Measurements from ENCODE around the gene SCD5. TPM values are rescaled to one million over a fixed set of nuclear protein-coding genes. Genes with fewer than 3 reads are reported as not detected.

Gene SCD5
- total and polyA plus RNA-seq, 2 of the 13 experiments (the other 11 are each of a cell fraction or from before 2014, with no cell fraction given), result not detected

- 17% methylated on average over 1 of the region's 1 CpG for WGBS (ENCODE audit: low lambda C conversion rate)
- Histone ChIP-seq H4K20me1 (ENCODE audit: insufficient read depth, low read length) (no peaks in the 10 kb centered on the region), H3K4me2 (ENCODE audit: low read depth, low read length) (no peak overlapping the region), H3K27me3 (ENCODE audit: control insufficient read depth in 1 of 2, insufficient read depth in 2 of 2, low read length in 2 of 2) (peaks cover 0 to 3% of the 10 kb centered on the region in 2 experiments; a peak in 1 of 5 replicates), H3K79me2 (ENCODE audit: insufficient read depth, low read length) (no peaks in the 10 kb centered on the region), H3K36me3 (replicated peaks in 1 of 2; ENCODE audit: control insufficient read depth in 1 of 2, insufficient read depth in 2 of 2, low read length in 2 of 2) (no peaks in the 10 kb centered on the region), H3K4me3 (replicated peaks in 1 of 3; ENCODE audit: insufficient read depth in 1 of 3, low read depth in 2 of 3, low read length in 3 of 3) (no peak overlapping the region), H2AFZ (ENCODE audit: low read length) (no peak overlapping the region), H3K9ac (ENCODE audit: insufficient read depth, low read depth, low read length) (no peak overlapping the region), H3K27ac (ENCODE audit: extremely low read length, insufficient read depth, low read length) (no peak overlapping the region), H3K9me3 (ENCODE audit: low read length) (no peaks in the 10 kb centered on the region), H3K4me1 (ENCODE audit: insufficient read depth, low read length) (peaks cover 19% of the 10 kb centered on the region)
- ChIA-PET CTCF (ENCODE audit: low intra/inter-chr PET ratio, low total read pairs) (no interaction called here), POLR2A (no interaction called here)
- no peak for DNase-seq (ENCODE audit: low spot score)
- in situ Hi-C loops (cut with HindIII; ENCODE audit: extremely low pct_ligation_motif_present, low pct_unique_long_range_greater_than_20kb), result no loop called here
- no TSS peak for BruUV-seq (replicated peaks)
- no peak for ATAC-seq
- FAIRE-seq, result no peak
- intact Hi-C loops (cut with micrococcal nuclease; ENCODE audit: unreplicated experiment), result no loop called here
- no peak for TF ChIP-seq ONECUT2 (CRISPR knock-in tag; IDR thresholded peaks at IDR 0.05)
- TF ChIP-seq ZNF280B (CRISPR knock-in tag; IDR thresholded peaks at IDR 0.05; ENCODE audit: borderline replicate concordance), result no peak
- no peak for TF ChIP-seq DMTF1 (CRISPR knock-in tag; IDR thresholded peaks at IDR 0.05)
- no peak for TF ChIP-seq ISX (CRISPR knock-in tag; conservative IDR thresholded peaks at IDR 0.05)
- no peak for TF ChIP-seq TAF15 (IDR thresholded peaks at IDR 0.05; ENCODE audit: low read depth, low read length, poor library complexity, severe bottlenecking)
- TF ChIP-seq CSRNP1 (CRISPR knock-in tag; IDR thresholded peaks at IDR 0.05), result no peak
- TF ChIP-seq ATF1 (CRISPR knock-in tag; IDR thresholded peaks at IDR 0.05), result no peak
- no peak for TF ChIP-seq ZNF343 (CRISPR knock-in tag; IDR thresholded peaks at IDR 0.05)
- no peak for TF ChIP-seq E2F2 (CRISPR knock-in tag; IDR thresholded peaks at IDR 0.05; ENCODE audit: borderline replicate concordance)
- no peak for TF ChIP-seq GMEB2 (CRISPR knock-in tag; IDR thresholded peaks at IDR 0.05; ENCODE audit: low read depth)
- no peak for TF ChIP-seq MLX (CRISPR knock-in tag; IDR thresholded peaks at IDR 0.05)
Observed at GRCh38 chr4:82705928-82706300, 92.7 kb downstream of the SCD5 start.
